WERI-Rb-1 (cell line): ENCODE data around the gene MRPS34.

Experiments used
- DNase-seq: peaks from one replicate; pipeline ENCODE4 v3.0.0-alpha.2; 2020
- H3K27ac ChIP-seq: fragments of 250-450 bp; sonication (Bioruptor Pico); 2 replicates; pipeline ENCODE4 v1.5.1; 2020; ENCODE audit warnings: mild to moderate bottlenecking, moderate library complexity
- H3K27me3 ChIP-seq: fragments of 250-450 bp; sonication (Bioruptor Pico); 2 replicates; pipeline ENCODE4 v1.5.1; 2021; ENCODE audit warnings: mild to moderate bottlenecking, low read depth, moderate library complexity; ENCODE audit not compliant: insufficient read depth, severe bottlenecking
- H3K36me3 ChIP-seq: fragments of 250-450 bp; sonication (Bioruptor Pico); 2 replicates; pipeline ENCODE4 v1.5.1; 2020; ENCODE audit warnings: mild to moderate bottlenecking, moderate library complexity
- H3K4me3 ChIP-seq: 2 replicates; pipeline ENCODE4 v1.5.1; 2011; ENCODE audit warnings: low read depth, mild to moderate bottlenecking, control low read depth, low read length
- H3K9me3 ChIP-seq: fragments of 250-450 bp; sonication (Bioruptor Pico); 2 replicates; pipeline ENCODE4 v1.5.1; 2021; ENCODE audit warnings: mild to moderate bottlenecking, moderate library complexity; ENCODE audit not compliant: severe bottlenecking
- CTCF ChIP-seq: IDR thresholded peaks from 2 replicates; pipeline ENCODE4 v1.5.1; 2011; ENCODE audit warnings: low read depth, mild to moderate bottlenecking, control low read depth, inconsistent platforms, low read length

The MRPS34 gene

GRCh38 chr16:1731073-1731472, 41.9 kb downstream of the MRPS34 start:
- no peak overlapping the region for H3K4me3 ChIP-seq
- H3K9me3 ChIP-seq, result no peaks in the 10 kb centered on the region
- no peak overlapping the region for H3K27ac ChIP-seq
- H3K36me3 ChIP-seq, result peaks cover 53% of the 10 kb centered on the region
- TF ChIP-seq CTCF, result no peak
- H3K27me3 ChIP-seq, result no peaks in the 10 kb centered on the region
- no peak for DNase-seq

- peaks cover 56% of the 10 kb centered on the region for H3K36me3 ChIP-seq
- no peaks in the 10 kb centered on the region for H3K27me3 ChIP-seq
- no peak for TF ChIP-seq CTCF
- no peak overlapping the region for H3K27ac ChIP-seq
- DNase-seq, result no peak
- no peak overlapping the region for H3K4me3 ChIP-seq
- no peaks in the 10 kb centered on the region for H3K9me3 ChIP-seq
Measured at GRCh38 chr16:1729445-1729844, 43.5 kb downstream of the MRPS34 start.

- Histone ChIP-seq H3K4me3 (no peak overlapping the region), H3K9me3 (no peaks in the 10 kb centered on the region), H3K27me3 (no peaks in the 10 kb centered on the region), H3K27ac (no peak overlapping the region), H3K36me3 (peaks cover 52% of the 10 kb centered on the region)
- DNase-seq, result no peak
- TF ChIP-seq CTCF, result no peak
Measured at GRCh38 chr16:1729026-1729425, 43.9 kb downstream of the MRPS34 start.

GRCh38 chr16:1727651-1728624, 45.0 kb downstream of the MRPS34 start:
- Histone ChIP-seq H3K36me3 (peaks cover 41% of the 10 kb centered on the region), H3K27me3 (no peaks in the 10 kb centered on the region), H3K9me3 (no peaks in the 10 kb centered on the region), H3K27ac (no peak overlapping the region), H3K4me3 (no peak overlapping the region)
- no peak for DNase-seq
- no peak for TF ChIP-seq CTCF

GRCh38 chr16:1726661-1727502, 46.1 kb downstream of the MRPS34 start:
- H3K36me3 ChIP-seq, result peaks cover 36% of the 10 kb centered on the region
- no peak for TF ChIP-seq CTCF

More at GRCh38 chr16:1726661-1727502, 46.1 kb downstream of the MRPS34 start:
- DNase-seq, result no peak
- Histone ChIP-seq H3K4me3 (no peak overlapping the region), H3K27me3 (no peaks in the 10 kb centered on the region), H3K27ac (no peak overlapping the region), H3K9me3 (no peaks in the 10 kb centered on the region)
